ENCODE results near the gene RTF2.

The RTF2 gene

GRCh38 chr20:56442389-56443365 is 25.8 kb upstream of the RTF2 start:
- no peak for TF ChIP-seq REST (IDR thresholded peaks at IDR 0.05; ENCODE audit: insufficient read depth in 1 of 2, low read depth in 2 of 2, low read length in 2 of 2)
- no peak for TF ChIP-seq FOXP2 (optimal IDR thresholded peaks at IDR 0.05; ENCODE audit: borderline replicate concordance, extremely low read depth, extremely low read length, insufficient read depth)
- TF ChIP-seq TAF1 (IDR thresholded peaks at IDR 0.05; ENCODE audit: borderline replicate concordance, insufficient read depth, low read length) = no peak
- no peak for TF ChIP-seq SIN3A (IDR thresholded peaks at IDR 0.05; ENCODE audit: borderline replicate concordance, insufficient read depth, low read length)
- no peak for TF ChIP-seq POLR2AphosphoS5 (IDR thresholded peaks at IDR 0.05; ENCODE audit: low read depth, low read length)

DNA sequence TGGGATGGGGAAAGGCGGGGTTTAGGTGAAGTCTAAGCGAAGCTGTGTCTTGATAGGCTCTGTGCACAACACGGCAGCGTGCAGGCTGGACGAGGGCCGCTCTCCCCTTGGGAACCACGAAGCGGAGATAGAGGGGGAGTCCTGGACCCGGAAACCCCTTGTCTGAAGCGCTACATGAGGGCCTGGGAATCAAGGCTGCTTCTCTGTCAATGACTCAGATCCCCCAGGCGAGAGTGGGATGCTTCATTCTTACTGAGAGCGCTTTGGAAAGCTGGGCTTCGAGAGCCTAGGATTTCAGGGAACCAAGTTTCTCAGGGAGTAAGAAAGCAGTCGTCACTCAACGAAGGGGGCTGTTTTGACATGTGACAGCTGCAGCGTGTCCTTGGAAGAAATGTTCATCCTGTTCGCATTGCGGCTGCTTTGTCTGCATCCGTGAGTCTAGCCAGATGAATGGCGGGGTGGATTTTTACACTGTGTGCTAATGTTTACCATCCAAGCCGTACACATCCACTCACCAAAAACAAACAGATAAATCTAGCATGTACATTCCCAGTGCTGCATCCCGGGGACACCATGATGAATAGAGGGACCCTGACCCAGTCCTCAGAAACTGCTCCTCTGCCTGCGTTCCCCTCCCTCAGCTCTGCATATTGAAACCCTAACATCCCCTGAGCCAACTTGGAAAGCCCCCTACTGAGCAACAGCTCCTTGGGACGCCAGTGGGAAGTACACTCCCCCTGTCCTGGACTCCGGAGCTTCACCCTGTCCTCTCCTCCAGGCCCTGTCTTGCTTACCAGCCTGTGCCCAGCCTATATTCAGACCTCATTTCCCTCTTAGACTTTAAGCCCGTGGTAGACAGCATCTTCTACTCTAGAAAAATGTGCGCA is 24.5 kb upstream of the RTF2 start:
- TF ChIP-seq FOXP2 (optimal IDR thresholded peaks at IDR 0.05; ENCODE audit: borderline replicate concordance, extremely low read depth, extremely low read length, insufficient read depth) (no peak), SIN3A (IDR thresholded peaks at IDR 0.05; ENCODE audit: borderline replicate concordance, insufficient read depth, low read length) (no peak), TAF1 (IDR thresholded peaks at IDR 0.05; ENCODE audit: borderline replicate concordance, insufficient read depth, low read length) (no peak), REST (IDR thresholded peaks at IDR 0.05; ENCODE audit: insufficient read depth in 1 of 2, low read depth in 2 of 2, low read length in 2 of 2) (no peak), POLR2AphosphoS5 (IDR thresholded peaks at IDR 0.05; ENCODE audit: low read depth, low read length) (no peak)

- TF ChIP-seq FOXP2 (optimal IDR thresholded peaks at IDR 0.05; ENCODE audit: borderline replicate concordance, extremely low read depth, extremely low read length, insufficient read depth) (no peak), REST (IDR thresholded peaks at IDR 0.05; ENCODE audit: insufficient read depth in 1 of 2, low read depth in 2 of 2, low read length in 2 of 2) (no peak), TAF1 (IDR thresholded peaks at IDR 0.05; ENCODE audit: borderline replicate concordance, insufficient read depth, low read length) (no peak), SIN3A (IDR thresholded peaks at IDR 0.05; ENCODE audit: borderline replicate concordance, insufficient read depth, low read length) (no peak), POLR2AphosphoS5 (IDR thresholded peaks at IDR 0.05; ENCODE audit: low read depth, low read length) (no peak)
Observed at GRCh38 chr20:56445130-56445529, 23.3 kb upstream of the RTF2 start.

DNA sequence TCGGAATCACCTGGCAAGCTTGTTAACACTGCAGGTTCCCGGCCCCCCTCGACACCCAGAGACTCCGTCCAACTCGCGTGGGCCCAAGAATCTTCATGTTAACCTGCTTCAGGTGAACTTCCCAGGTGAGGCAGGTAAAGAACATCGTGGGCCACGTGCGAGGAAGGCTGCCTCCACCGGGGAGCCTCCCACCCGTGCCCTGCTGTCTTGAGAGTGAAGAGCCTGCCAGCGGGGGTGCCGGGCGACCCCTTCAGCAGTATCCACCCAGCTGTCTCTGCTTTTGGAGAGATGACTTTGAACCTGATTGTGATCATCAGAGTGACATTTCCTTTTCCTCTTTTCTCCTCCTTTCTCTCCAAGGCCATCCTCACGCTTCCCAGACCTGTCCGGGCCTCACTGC is 22.9 kb upstream of the RTF2 start:
- TF ChIP-seq POLR2AphosphoS5 (IDR thresholded peaks at IDR 0.05; ENCODE audit: low read depth, low read length) (no peak), TAF1 (IDR thresholded peaks at IDR 0.05; ENCODE audit: borderline replicate concordance, insufficient read depth, low read length) (no peak), REST (IDR thresholded peaks at IDR 0.05; ENCODE audit: insufficient read depth in 1 of 2, low read depth in 2 of 2, low read length in 2 of 2) (no peak), SIN3A (IDR thresholded peaks at IDR 0.05; ENCODE audit: borderline replicate concordance, insufficient read depth, low read length) (no peak), FOXP2 (optimal IDR thresholded peaks at IDR 0.05; ENCODE audit: borderline replicate concordance, extremely low read depth, extremely low read length, insufficient read depth) (no peak)

Data from PFSK-1 (cell line).